Endothelial cell of umbilical vein (primary cell): ENCODE data around the gene IKZF1. TPM values are rescaled to one million over a fixed set of nuclear protein-coding genes. Genes with fewer than 3 reads are reported as not detected.

ENCODE experiments used
- BruUV-seq: library from RNA; stranded (reverse); fragments of 400-500 nt; replicated peaks from 2 replicates; lab custom pipeline; 2021; lab: Mats Ljungman, UMichigan
- CTCF ChIA-PET: fragments of 300-600, 350-600 bp; sonication (Branson Sonifier 250); formaldehyde crosslinking; loops from one replicate; lab custom pipeline; 2021; ENCODE audit warnings: antibody characterized with exemption, inconsistent platforms; lab: Charles Lee
- POLR2A ChIA-PET: fragments of 300-600, 350-600 bp; sonication (Branson Sonifier 250); formaldehyde crosslinking; loops from one replicate; lab custom pipeline; 2021; ENCODE audit warnings: antibody characterized with exemption, inconsistent platforms; lab: Charles Lee
- DNase-seq: peaks from one replicate; pipeline ENCODE4 v3.0.0-alpha.2; 2011; ENCODE audit warnings: low read depth, low spot score
- FAIRE-seq: peaks from 2 replicates; lab custom pipeline; 2011; peaks lifted over from hg19 to GRCh38; lab: Jason Lieb, UNC
- H2AFZ ChIP-seq: 2 replicates; pipeline ENCODE4 v1.6.0; 2012; ENCODE audit warnings: low read depth, low read length, control low read depth, inconsistent platforms
- H3K27ac ChIP-seq: 2 replicates; pipeline ENCODE4 v1.5.1; 2011; ENCODE audit warnings: low read depth, mild to moderate bottlenecking, control low read depth, low read length, moderate library complexity; ENCODE audit not compliant: insufficient read depth
- H3K27me3 ChIP-seq, 2 experiments: 2 replicates each; pipeline versions ENCODE4 v1.6.0 to v1.6.1; 2011; ENCODE audit warnings: low read length in 2 of 2, mixed read lengths in 1 of 2; ENCODE audit not compliant: control insufficient read depth in 2 of 2, insufficient read depth in 2 of 2
- H3K36me3 ChIP-seq, 2 experiments: 2 replicates in 1 of 2; 3 replicates in 1 of 2; pipeline ENCODE4 v1.5.1; 2011; ENCODE audit warnings: low read length in 2 of 2, mild to moderate bottlenecking in 1 of 2, moderate library complexity in 1 of 2; ENCODE audit not compliant: control insufficient read depth in 2 of 2, insufficient read depth in 2 of 2; ENCODE audit errors: extremely low read depth in 1 of 2
- H3K4me1 ChIP-seq: 3 replicates; pipeline ENCODE4 v1.5.1; 2011; ENCODE audit warnings: mild to moderate bottlenecking, low read length; ENCODE audit not compliant: control insufficient read depth, insufficient read depth; ENCODE audit errors: extremely low read depth
- H3K4me2 ChIP-seq: 2 replicates; pipeline ENCODE4 v1.6.1; 2011; ENCODE audit warnings: low read length, control low read depth, mixed read lengths; ENCODE audit not compliant: insufficient read depth
- H3K4me3 ChIP-seq, 3 experiments: fragments of 200-600 bp in 1 of 3; sonication (generic), shearing (Covaris generic) in 1 of 3; replicated peaks in 1 of 3; 2 replicates each; pipeline ENCODE4 v1.5.1; 2011 to 2016; ENCODE audit warnings: control low read depth in 3 of 3, low read length in 3 of 3, mild to moderate bottlenecking in 2 of 3, inconsistent platforms in 1 of 3, low read depth in 1 of 3, moderate library complexity in 1 of 3; ENCODE audit not compliant: insufficient read depth in 1 of 3
- H3K79me2 ChIP-seq: 2 replicates; pipeline ENCODE4 v1.6.0; 2012; ENCODE audit warnings: low read length, inconsistent platforms; ENCODE audit not compliant: control insufficient read depth, insufficient read depth
- H3K9ac ChIP-seq: replicated peaks from 2 replicates; pipeline ENCODE3; 2011; ENCODE audit warnings: low read length, control low read depth; ENCODE audit not compliant: insufficient read depth; ENCODE audit errors: extremely low read depth
- H3K9me1 ChIP-seq: replicated peaks from 3 replicates; pipeline ENCODE4 v1.6.0; 2011; ENCODE audit warnings: mild to moderate bottlenecking, low read length; ENCODE audit not compliant: control insufficient read depth, insufficient read depth; ENCODE audit errors: extremely low read depth
- H3K9me3 ChIP-seq: replicated peaks from 2 replicates; pipeline ENCODE4 v1.5.1; 2012; ENCODE audit warnings: low read length, inconsistent platforms; ENCODE audit not compliant: control insufficient read depth, insufficient read depth
- H4K20me1 ChIP-seq: replicated peaks from 2 replicates; pipeline ENCODE3; 2011; ENCODE audit warnings: mild to moderate bottlenecking, low read length; ENCODE audit not compliant: control insufficient read depth, insufficient read depth; ENCODE audit errors: extremely low read depth
- CTCF ChIP-seq, 2 donors: IDR thresholded peaks; 1 replicate in 1 of 2; 2 replicates in 1 of 2; pipeline ENCODE4 v1.5.1; 2011; ENCODE audit warnings: low read length in 2 of 2, mild to moderate bottlenecking in 2 of 2, moderate library complexity in 2 of 2, control low read depth in 1 of 2, inconsistent platforms in 1 of 2, low read depth in 1 of 2; ENCODE audit not compliant: insufficient read depth in 1 of 2; ENCODE audit errors: extremely low read depth in 1 of 2
- EZH2 ChIP-seq: IDR thresholded peaks from 2 replicates; pipeline ENCODE4 v1.6.1; 2012; ENCODE audit warnings: borderline replicate concordance, low read depth, mild to moderate bottlenecking, moderate library complexity, low read length, inconsistent platforms; ENCODE audit not compliant: severe bottlenecking
- FOS ChIP-seq: IDR thresholded peaks from 2 replicates; pipeline ENCODE4 v1.6.1; 2011; ENCODE audit warnings: mild to moderate bottlenecking, low read length, moderate library complexity, borderline replicate concordance; ENCODE audit not compliant: insufficient read depth
- GATA2 ChIP-seq: IDR thresholded peaks from 2 replicates; pipeline ENCODE4 v1.7.0; 2011; ENCODE audit warnings: low read depth, mild to moderate bottlenecking, moderate library complexity, mixed read lengths, low read length; ENCODE audit not compliant: insufficient read length, insufficient read depth
- JUN ChIP-seq: IDR thresholded peaks from 2 replicates; pipeline ENCODE4 v1.6.1; 2011; ENCODE audit warnings: borderline replicate concordance, low read depth; ENCODE audit not compliant: insufficient read length, insufficient read depth
- MYC ChIP-seq: IDR thresholded peaks from one replicate; pipeline ENCODE4 v1.6.1; 2011; ENCODE audit warnings: mild to moderate bottlenecking, low read depth, low read length
- POLR2A ChIP-seq: IDR thresholded peaks from 2 replicates; pipeline ENCODE4 v1.6.1; 2012; ENCODE audit warnings: low read depth, mild to moderate bottlenecking, control low read depth, low read length
- POLR2AphosphoS5 ChIP-seq: IDR thresholded peaks from 2 replicates; pipeline ENCODE4 v1.6.1; 2012; ENCODE audit warnings: low read depth, mild to moderate bottlenecking, control low read depth, low read length, moderate library complexity; ENCODE audit not compliant: insufficient read depth
- dilution Hi-C: fragments of 300-500 bp; cut with MboI; formaldehyde crosslinking; loops from one replicate; pipeline ENCODE4 v1.15.0; 2019; ENCODE audit warnings: low sequenced_read_pairs; ENCODE audit not compliant: extremely low pct_ligation_motif_present
- intact Hi-C: fragments of 100-400 bp; cut with micrococcal nuclease; formaldehyde crosslinking; loops from one replicate; pipeline ENCODE4 v1.10.0; 2022
- polyA plus RNA-seq, 4 experiments: library from polyadenylated mRNA; depleted of rRNA in 3 of 4; stranded (reverse) in 3 of 4; unstranded in 1 of 4; fragments of >200 nt; gene quantifications; 2 replicates each; pipeline versions ENCODE4 v1.2.1 to v1.2.3, GENCODE V29; 2011 to 2012; ENCODE audit warnings: missing spikeins in 1 of 4
- total RNA-seq: library from RNA; stranded (reverse); gene quantifications from 2 replicates; pipeline ENCODE4 v1.2.3, GENCODE V29; 2021
- TF ChIP-seq, protein P1 (sequence below): IDR thresholded peaks from 2 replicates; pipeline ENCODE4 v1.6.1; 2011; ENCODE audit not compliant: insufficient read depth, insufficient read length

IKZF1 gene
- total and polyA plus RNA-seq, 2 donors (not counting 3 experiments of a cell fraction or from before 2014, with no cell fraction given): 0.01 to 0.20 TPM

GRCh38 chr7:50333221-50333651 lies 28.7 kb downstream of the IKZF1 start:
- no peaks in the 10 kb centered on the region for H4K20me1 ChIP-seq
- H3K4me3 ChIP-seq: no peak overlapping the region
- no peaks in the 10 kb centered on the region for H3K4me1 ChIP-seq
- FAIRE-seq (no peak), DNase-seq (no peak)
- H3K4me2 ChIP-seq: no peak overlapping the region
- ChIA-PET CTCF (no interaction called here), POLR2A (no interaction called here)
- no peak for TF ChIP-seq CTCF (IDR thresholded peaks at IDR 0.05; ENCODE audit: extremely low read depth in 1 of 2, insufficient read depth in 1 of 2, low read depth in 1 of 2, low read length in 2 of 2)
- TF ChIP-seq JUN: no peak
- no peak for TF ChIP-seq MYC
- no peak for TF ChIP-seq GATA2
- TF ChIP-seq, protein P1, sequence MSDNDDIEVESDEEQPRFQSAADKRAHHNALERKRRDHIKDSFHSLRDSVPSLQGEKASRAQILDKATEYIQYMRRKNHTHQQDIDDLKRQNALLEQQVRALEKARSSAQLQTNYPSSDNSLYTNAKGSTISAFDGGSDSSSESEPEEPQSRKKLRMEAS: no peak
- TF ChIP-seq EZH2: no peak
- no peak for TF ChIP-seq POLR2AphosphoS5
- no peak for TF ChIP-seq FOS
- TF ChIP-seq POLR2A: no peak
- no peak overlapping the region for H3K9ac ChIP-seq
- H3K27ac ChIP-seq: no peak overlapping the region
- H3K27me3 ChIP-seq: peaks cover 3 to 10% of the 10 kb centered on the region in 2 experiments
- no peaks in the 10 kb centered on the region for H3K9me3 ChIP-seq
- no peak overlapping the region for H2AFZ ChIP-seq
- no TSS peak for BruUV-seq
- no peaks in the 10 kb centered on the region for H3K9me1 ChIP-seq
- intact Hi-C loops: no loop called here
- no peaks in the 10 kb centered on the region for H3K79me2 ChIP-seq
- no peaks in the 10 kb centered on the region for H3K36me3 ChIP-seq
- dilution Hi-C loops: no loop called here
